Measurements from ENCODE around the gene ZNF223. TPM values are rescaled to one million over a fixed set of nuclear protein-coding genes. Genes with fewer than 3 reads are reported as not detected.

ZNF223 gene
- total RNA-seq, 3 donors from 2014 or later (not counting 1 experiment from before 2014, with no cell fraction given), result 0.94 to 3.3 (median 2.9) TPM

- intact Hi-C loops (cut with micrococcal nuclease), result loop anchor here (1.0 kb wide), 1 partner anchor 22 kb away; the partner anchor contains the start of gene ZNF224
- WGBS (ENCODE audit: insufficient coverage), result 3% methylated on average over 34 of the region's 40 CpGs
- peak within 1 kb of the TSS; percentile 90 for H3K27ac Mint-ChIP-seq
- no peaks in the 10 kb centered on the region for H3K27me3 Mint-ChIP-seq (ENCODE audit: low read depth in 2 of 2)
- Histone ChIP-seq H3K27me3 (ENCODE audit: control insufficient read depth, insufficient read depth, low read length) (no peaks in the 10 kb centered on the region), H3K4me3 (ENCODE audit: low read length) (peak within 1 kb of the TSS; percentile 43), H3K4me1 (ENCODE audit: control insufficient read depth, insufficient read depth, low read length) (peaks cover 18% of the 10 kb centered on the region), H3K36me3 (ENCODE audit: control insufficient read depth, insufficient read depth, low read length) (peaks cover under 1% of the 10 kb centered on the region), H3K9me3 (ENCODE audit: control insufficient read depth, insufficient read depth, low read length) (peaks cover 18% of the 10 kb centered on the region), H3K27ac (ENCODE audit: low read length) (peak within 1 kb of the TSS; percentile 21)
- peaks cover 22 to 24% of the 10 kb centered on the region in 2 donors for H3K4me1 Mint-ChIP-seq
- DNase-seq, result peak; percentile 66 to 92
- peak; percentile 95 to 99 (median 99) for ATAC-seq
- peaks cover 7% of the 10 kb centered on the region for H3K36me3 Mint-ChIP-seq
- TF ChIP-seq, protein P1, sequence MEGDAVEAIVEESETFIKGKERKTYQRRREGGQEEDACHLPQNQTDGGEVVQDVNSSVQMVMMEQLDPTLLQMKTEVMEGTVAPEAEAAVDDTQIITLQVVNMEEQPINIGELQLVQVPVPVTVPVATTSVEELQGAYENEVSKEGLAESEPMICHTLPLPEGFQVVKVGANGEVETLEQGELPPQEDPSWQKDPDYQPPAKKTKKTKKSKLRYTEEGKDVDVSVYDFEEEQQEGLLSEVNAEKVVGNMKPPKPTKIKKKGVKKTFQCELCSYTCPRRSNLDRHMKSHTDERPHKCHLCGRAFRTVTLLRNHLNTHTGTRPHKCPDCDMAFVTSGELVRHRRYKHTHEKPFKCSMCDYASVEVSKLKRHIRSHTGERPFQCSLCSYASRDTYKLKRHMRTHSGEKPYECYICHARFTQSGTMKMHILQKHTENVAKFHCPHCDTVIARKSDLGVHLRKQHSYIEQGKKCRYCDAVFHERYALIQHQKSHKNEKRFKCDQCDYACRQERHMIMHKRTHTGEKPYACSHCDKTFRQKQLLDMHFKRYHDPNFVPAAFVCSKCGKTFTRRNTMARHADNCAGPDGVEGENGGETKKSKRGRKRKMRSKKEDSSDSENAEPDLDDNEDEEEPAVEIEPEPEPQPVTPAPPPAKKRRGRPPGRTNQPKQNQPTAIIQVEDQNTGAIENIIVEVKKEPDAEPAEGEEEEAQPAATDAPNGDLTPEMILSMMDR (IDR thresholded peaks at IDR 0.05), result no peak
- peaks cover 6 to 14% of the 10 kb centered on the region in 2 donors for H3K9me3 Mint-ChIP-seq
- H3K4me3 Mint-ChIP-seq, result peak within 1 kb of the TSS; percentile 96
These were observed 20.1 kb downstream of the ZNF223 start, which contains the start of gene ZNF284 for GRCh38 chr19:44071824-44072542. Gene ZNF284 (plus strand): TSS chr19:44072159. CDS start chr19:44076390, 4,231 bp downstream.

DNA sequence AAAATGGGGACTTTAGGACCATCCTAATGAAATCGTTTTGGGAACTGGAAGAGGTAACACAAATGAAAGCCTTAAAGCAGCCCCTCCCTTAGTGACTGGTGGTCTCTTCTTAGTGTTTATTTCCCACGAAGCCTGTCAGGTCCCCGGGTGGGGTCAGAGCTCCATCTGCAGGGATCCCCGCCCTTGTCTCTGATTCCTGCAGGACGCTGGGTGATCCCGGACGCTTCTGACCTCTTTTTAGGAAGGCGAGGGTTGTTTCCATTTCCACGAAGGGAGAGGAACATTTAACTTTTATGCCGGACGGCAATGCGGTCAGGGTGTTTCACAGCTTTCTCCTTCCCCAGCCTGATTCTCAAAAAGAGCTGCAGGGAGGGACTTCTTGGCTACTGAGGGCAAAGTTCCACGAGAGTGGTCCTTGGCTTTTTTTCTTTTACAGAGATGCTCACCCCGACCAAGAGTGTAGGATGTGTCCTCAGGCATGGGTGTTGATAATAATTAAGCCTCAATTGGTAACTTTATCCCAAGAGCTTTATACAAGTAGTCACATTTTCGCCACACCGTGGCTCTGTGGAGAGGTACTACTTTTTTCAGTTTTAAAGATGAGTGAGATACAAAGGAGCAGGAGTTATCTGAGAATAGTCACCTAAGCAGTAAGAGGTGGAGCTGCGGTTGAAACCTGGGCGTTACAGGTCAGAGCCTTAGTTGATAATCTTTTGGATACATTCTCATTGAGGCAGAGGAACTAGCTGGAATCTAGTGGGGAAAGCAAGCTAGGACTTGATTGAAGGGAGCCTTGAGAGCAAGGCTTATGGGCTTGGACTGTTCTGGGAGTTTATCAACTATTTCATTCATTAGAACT, 20.9 kb downstream of the ZNF223 start:
- H3K9me3 Mint-ChIP-seq, result peaks cover 3 to 12% of the 10 kb centered on the region in 2 donors
- no peaks in the 10 kb centered on the region for H3K36me3 Mint-ChIP-seq
- H3K4me3 Mint-ChIP-seq, result peak overlapping the region; percentile 96
- Histone ChIP-seq H3K9me3 (ENCODE audit: control insufficient read depth, insufficient read depth, low read length) (peaks cover 11% of the 10 kb centered on the region), H3K27ac (ENCODE audit: low read length) (peak overlapping the region; percentile 21), H3K4me3 (ENCODE audit: low read length) (peak overlapping the region; percentile 43), H3K27me3 (ENCODE audit: control insufficient read depth, insufficient read depth, low read length) (no peaks in the 10 kb centered on the region), H3K4me1 (ENCODE audit: control insufficient read depth, insufficient read depth, low read length) (peaks cover 18% of the 10 kb centered on the region), H3K36me3 (ENCODE audit: control insufficient read depth, insufficient read depth, low read length) (peaks cover 2% of the 10 kb centered on the region)
- H3K27ac Mint-ChIP-seq, result peak overlapping the region; percentile 90
- H3K27me3 Mint-ChIP-seq (ENCODE audit: low read depth in 2 of 2), result no peaks in the 10 kb centered on the region
- TF ChIP-seq, protein P1 (IDR thresholded peaks at IDR 0.05), result no peak
- 30% methylated on average over 17 of the region's 18 CpGs for WGBS (ENCODE audit: insufficient coverage)
- intact Hi-C loops (cut with micrococcal nuclease), result loop anchor here (1.0 kb wide), 1 partner anchor 22 kb away; the partner anchor contains the start of gene ZNF224
- peaks cover 22 to 24% of the 10 kb centered on the region in 2 donors for H3K4me1 Mint-ChIP-seq
- ATAC-seq, result no peak
- DNase-seq, result peak in 1 of 2 donors; percentile 5

- Mint-ChIP-seq H3K27me3 (ENCODE audit: low read depth in 2 of 2) (no peaks in the 10 kb centered on the region), H3K4me3 (no peak overlapping the region), H3K9me3 (peaks cover 2 to 4% of the 10 kb centered on the region in 2 donors), H3K4me1 (peaks cover 19 to 20% of the 10 kb centered on the region in 2 donors), H3K36me3 (no peaks in the 10 kb centered on the region), H3K27ac (no peak overlapping the region)
- intact Hi-C loops (cut with micrococcal nuclease), result no loop called here
- Histone ChIP-seq H3K27me3 (ENCODE audit: control insufficient read depth, insufficient read depth, low read length) (no peaks in the 10 kb centered on the region), H3K4me1 (ENCODE audit: control insufficient read depth, insufficient read depth, low read length) (peaks cover 16% of the 10 kb centered on the region), H3K9me3 (ENCODE audit: control insufficient read depth, insufficient read depth, low read length) (peaks cover under 1% of the 10 kb centered on the region), H3K27ac (ENCODE audit: low read length) (no peak overlapping the region), H3K4me3 (ENCODE audit: low read length) (no peak overlapping the region), H3K36me3 (ENCODE audit: control insufficient read depth, insufficient read depth, low read length) (peaks cover 4% of the 10 kb centered on the region)
- DNase-seq (no peak), ATAC-seq (no peak)
- TF ChIP-seq, protein P1 (IDR thresholded peaks at IDR 0.05), result no peak
- WGBS (ENCODE audit: insufficient coverage), result 92% methylated on average over 1 of the region's 2 CpGs
These were observed 24.5 kb downstream of the ZNF223 start for GRCh38 chr19:44076325-44076724.

All from natural killer cell (primary cell).